Activated naive CD8-positive, alpha-beta T cell treated with anti-CD3 and anti-CD28 coated beads, Interleukin-2, amount 50 U/mL, for 24 hours (primary cell): ENCODE results near the gene SYNDIG1.

Experiments used
- ATAC-seq: fragments of 150-1000 bp; cut with Tn5 transposase; one replicate; pipeline ENCODE4 v1.10.0; 2021
- DNase-seq: peaks from one replicate; pipeline ENCODE4 v3.0.0; 2021
- H3K27ac Mint-ChIP-seq: one replicate; pipeline ENCODE4 v1.8.0; 2021; ENCODE audit warnings: mild to moderate bottlenecking, mixed read lengths
- H3K27me3 Mint-ChIP-seq: one replicate; pipeline ENCODE4 v1.8.0; 2021; ENCODE audit warnings: mixed read lengths
- H3K36me3 Mint-ChIP-seq: one replicate; pipeline ENCODE4 v1.8.0; 2021; ENCODE audit warnings: low read depth, mixed read lengths
- H3K4me1 Mint-ChIP-seq: one replicate; pipeline ENCODE4 v1.8.0; 2021; ENCODE audit warnings: mixed read lengths
- H3K4me3 Mint-ChIP-seq: one replicate; pipeline ENCODE4 v1.8.0; 2021; ENCODE audit warnings: mild to moderate bottlenecking, moderate library complexity, mixed read lengths
- H3K9me3 Mint-ChIP-seq: one replicate; pipeline ENCODE4 v1.8.0; 2021; ENCODE audit warnings: mixed read lengths

SYNDIG1 gene

DNA sequence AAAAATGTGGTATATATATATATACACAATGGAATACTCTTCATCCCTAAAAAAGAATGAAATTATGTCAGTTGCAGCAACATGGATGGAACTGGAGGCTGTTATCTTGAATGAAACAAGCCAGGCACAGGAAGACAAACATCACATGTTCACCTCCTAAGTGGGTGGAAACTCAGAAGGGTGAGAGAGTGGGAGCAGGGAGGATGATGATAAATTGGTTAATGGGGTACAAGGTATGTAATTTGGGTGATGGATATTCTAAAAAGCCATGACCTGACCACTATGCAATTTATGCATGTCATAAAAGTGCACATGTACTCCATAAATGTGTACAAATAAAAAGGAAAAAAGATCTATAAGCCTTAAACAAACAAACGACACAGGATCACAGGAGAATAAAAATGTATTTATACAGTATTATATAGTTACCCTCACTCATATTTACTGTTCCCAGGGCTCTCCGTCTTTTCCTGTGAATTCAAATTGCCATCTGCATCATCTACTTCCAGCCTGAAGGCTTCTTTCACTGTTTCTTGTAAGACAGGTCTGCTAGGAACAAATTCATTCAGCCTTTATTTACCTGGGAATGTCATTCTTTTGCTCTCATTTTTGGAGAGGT, 89.8 kb downstream of the SYNDIG1 start:
- H3K27me3 Mint-ChIP-seq = peaks cover 3% of the 10 kb centered on the region

DNA sequence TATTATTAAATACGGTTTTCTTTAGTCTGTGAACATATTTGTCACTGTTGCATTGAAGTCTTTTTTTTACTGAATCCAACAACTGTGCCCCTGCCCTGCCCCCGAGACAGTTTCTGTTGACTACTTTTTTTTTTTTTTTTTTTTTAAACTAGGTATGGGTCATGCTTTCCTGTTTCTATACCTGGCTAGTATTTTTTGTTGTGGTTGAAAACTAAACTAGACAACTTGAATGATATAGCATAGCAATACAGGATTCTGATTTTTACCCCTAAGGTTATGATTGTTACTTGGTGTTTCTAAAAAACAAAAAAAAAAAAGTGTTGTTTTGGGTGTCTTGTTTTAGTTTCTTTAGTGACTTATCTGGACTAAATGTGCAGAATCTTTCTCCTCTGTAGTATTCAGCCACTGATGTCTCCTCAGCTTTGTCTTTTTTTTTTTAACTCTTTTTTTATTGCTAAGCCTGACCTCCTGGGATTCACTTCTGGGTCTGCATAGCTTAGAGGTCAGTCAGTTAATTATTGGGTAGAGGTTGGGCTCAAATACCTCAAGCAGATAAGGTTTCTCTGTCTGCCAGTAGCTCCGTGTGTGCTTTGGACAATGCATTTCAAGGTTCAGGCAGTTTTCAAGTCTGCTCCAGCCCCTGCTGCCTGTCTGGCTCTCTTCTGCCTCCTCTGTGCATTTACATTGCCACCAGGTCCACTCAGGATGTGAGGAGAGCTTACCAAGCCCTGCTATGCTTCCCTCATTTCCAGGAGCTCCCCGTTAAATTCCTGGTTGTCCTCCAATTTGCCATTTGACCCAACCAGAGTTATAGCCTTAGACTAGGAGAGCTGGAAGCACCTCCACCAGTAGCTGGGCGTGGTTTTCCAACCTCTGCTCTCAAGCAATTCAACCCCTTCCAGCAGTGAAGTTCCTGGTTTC, 91.4 kb downstream of the SYNDIG1 start:
- Mint-ChIP-seq H3K27ac (no peak overlapping the region), H3K9me3 (peaks cover 19% of the 10 kb centered on the region), H3K27me3 (peaks cover 6% of the 10 kb centered on the region), H3K36me3 (no peaks in the 10 kb centered on the region), H3K4me1 (no peaks in the 10 kb centered on the region), H3K4me3 (no peak overlapping the region)
- DNase-seq = no peak
- ATAC-seq = no peak

More for the DNA sequence above, 89.8 kb downstream of the SYNDIG1 start:
- Mint-ChIP-seq H3K4me1 (no peaks in the 10 kb centered on the region), H3K4me3 (no peak overlapping the region), H3K9me3 (peaks cover 12% of the 10 kb centered on the region), H3K36me3 (no peaks in the 10 kb centered on the region), H3K27ac (no peak overlapping the region)
- no peak for DNase-seq
- no peak for ATAC-seq

DNA sequence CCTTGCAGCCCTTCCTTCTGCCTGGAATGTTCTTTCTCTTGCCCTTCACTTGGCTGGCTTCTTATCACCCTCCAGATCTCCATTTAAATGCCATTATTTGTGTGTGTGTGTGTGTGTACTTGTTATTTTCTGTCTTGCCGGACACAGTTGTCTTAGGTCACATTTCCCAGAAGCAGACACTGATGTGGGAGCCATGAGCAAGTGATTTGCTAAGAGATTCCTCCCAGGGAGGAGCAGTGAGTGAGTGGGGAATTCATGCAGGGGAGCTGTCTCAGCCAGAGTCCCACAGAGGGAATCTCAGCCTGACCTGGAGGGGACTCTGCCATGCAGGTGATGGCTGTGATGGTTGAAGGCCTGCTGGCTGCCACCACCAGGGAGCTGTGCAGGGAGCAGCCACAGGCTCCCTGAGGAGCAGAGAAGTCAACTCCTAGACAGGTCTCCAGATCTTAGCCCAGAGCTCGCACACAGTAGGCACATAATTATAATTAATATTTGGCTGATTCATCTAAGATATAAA, 96.5 kb downstream of the SYNDIG1 start:
- no peak for ATAC-seq
- H3K27me3 Mint-ChIP-seq = peaks cover 3% of the 10 kb centered on the region
- no peak overlapping the region for H3K27ac Mint-ChIP-seq
- DNase-seq = no peak
- H3K4me1 Mint-ChIP-seq = no peaks in the 10 kb centered on the region
- peaks cover 19% of the 10 kb centered on the region for H3K9me3 Mint-ChIP-seq
- no peaks in the 10 kb centered on the region for H3K36me3 Mint-ChIP-seq
- H3K4me3 Mint-ChIP-seq = no peak overlapping the region

- no peaks in the 10 kb centered on the region for H3K36me3 Mint-ChIP-seq
- no peak for ATAC-seq
These were observed 97.2 kb downstream of the SYNDIG1 start for GRCh38 chr20:24566656-24567055.

DNA sequence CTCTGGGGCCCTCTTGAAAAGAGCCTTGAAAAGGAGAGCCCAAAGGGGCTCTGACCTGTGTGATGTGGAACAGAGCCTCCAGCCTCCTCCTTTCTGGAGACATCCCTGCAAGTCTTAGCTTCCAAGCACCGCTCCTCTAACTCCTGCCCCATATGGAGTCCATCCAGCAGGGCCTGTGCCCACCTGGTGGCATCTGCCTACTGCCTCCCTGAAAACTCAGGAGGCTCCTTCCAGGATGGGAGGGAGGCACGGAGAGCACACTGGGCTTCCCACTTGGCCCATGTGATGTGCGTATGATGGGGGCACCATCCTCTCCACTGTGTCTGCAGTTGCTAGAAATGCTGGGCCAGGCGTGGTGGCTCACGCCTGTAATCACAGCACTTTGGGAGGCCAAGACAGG, 98.1 kb downstream of the SYNDIG1 start:
- no peak for ATAC-seq
- Mint-ChIP-seq H3K9me3 (peaks cover 19% of the 10 kb centered on the region), H3K4me3 (no peak overlapping the region), H3K4me1 (no peaks in the 10 kb centered on the region), H3K27me3 (peaks cover 3% of the 10 kb centered on the region), H3K36me3 (no peaks in the 10 kb centered on the region), H3K27ac (no peak overlapping the region)
- DNase-seq = no peak

More at GRCh38 chr20:24566656-24567055, 97.2 kb downstream of the SYNDIG1 start:
- H3K4me1 Mint-ChIP-seq = no peaks in the 10 kb centered on the region
- H3K9me3 Mint-ChIP-seq = peaks cover 19% of the 10 kb centered on the region
- DNase-seq = no peak
- peaks cover 3% of the 10 kb centered on the region for H3K27me3 Mint-ChIP-seq
- H3K4me3 Mint-ChIP-seq = no peak overlapping the region
- no peak overlapping the region for H3K27ac Mint-ChIP-seq

DNA sequence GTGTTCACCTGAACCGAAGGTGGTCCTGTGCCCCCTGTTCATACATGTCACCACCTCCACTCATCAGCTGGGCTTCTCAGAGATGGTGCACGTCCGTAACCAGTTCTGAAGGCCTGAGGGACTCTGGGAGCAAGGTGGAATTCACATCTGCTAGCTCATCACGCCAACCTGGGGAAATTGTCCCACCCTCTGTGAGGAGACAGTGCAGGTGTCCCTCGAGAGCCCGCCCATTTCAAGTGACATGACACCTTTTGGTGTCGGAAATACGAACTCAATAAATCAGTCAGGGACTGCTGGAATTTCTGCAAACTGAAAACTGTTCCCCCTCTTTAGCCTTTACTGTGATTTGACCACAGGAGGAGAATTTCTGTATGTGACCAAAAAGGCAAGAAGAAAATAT, 99.4 kb downstream of the SYNDIG1 start:
- ATAC-seq = no peak
- H3K4me3 Mint-ChIP-seq = no peak overlapping the region
- no peaks in the 10 kb centered on the region for H3K4me1 Mint-ChIP-seq
- H3K36me3 Mint-ChIP-seq = no peaks in the 10 kb centered on the region
- H3K9me3 Mint-ChIP-seq = peaks cover 12% of the 10 kb centered on the region
- DNase-seq = no peak
- H3K27ac Mint-ChIP-seq = no peak overlapping the region
- H3K27me3 Mint-ChIP-seq = peaks cover 3% of the 10 kb centered on the region

GRCh38 chr20:24571159-24571558, 101.7 kb downstream of the SYNDIG1 start:
- ATAC-seq (no peak), DNase-seq (no peak)
- Mint-ChIP-seq H3K27ac (no peak overlapping the region), H3K4me1 (no peaks in the 10 kb centered on the region), H3K9me3 (no peaks in the 10 kb centered on the region), H3K27me3 (peaks cover under 1% of the 10 kb centered on the region), H3K4me3 (no peak overlapping the region), H3K36me3 (no peaks in the 10 kb centered on the region)

DNA sequence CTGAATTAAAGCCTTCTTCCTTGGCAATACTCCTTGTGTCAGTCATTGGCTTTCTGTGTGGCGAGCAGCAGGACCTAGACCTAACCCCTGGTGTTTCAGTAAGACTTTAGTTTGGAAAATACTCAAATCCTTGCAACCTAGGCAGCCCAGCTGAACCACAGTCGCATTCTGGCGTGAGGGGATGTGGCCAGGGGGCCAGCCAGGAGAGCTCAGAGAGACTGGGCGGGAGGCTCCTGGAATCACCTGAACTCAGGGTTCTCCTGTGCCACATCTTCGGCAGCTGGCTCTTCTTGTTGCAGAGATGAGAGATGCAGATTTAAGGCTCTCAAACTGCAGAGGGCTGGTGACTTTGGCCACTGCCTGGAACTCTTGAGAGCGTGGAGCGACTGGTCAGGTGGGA, 102.7 kb downstream of the SYNDIG1 start:
- H3K27me3 Mint-ChIP-seq = peaks cover 2% of the 10 kb centered on the region
- H3K27ac Mint-ChIP-seq = no peak overlapping the region

DNA sequence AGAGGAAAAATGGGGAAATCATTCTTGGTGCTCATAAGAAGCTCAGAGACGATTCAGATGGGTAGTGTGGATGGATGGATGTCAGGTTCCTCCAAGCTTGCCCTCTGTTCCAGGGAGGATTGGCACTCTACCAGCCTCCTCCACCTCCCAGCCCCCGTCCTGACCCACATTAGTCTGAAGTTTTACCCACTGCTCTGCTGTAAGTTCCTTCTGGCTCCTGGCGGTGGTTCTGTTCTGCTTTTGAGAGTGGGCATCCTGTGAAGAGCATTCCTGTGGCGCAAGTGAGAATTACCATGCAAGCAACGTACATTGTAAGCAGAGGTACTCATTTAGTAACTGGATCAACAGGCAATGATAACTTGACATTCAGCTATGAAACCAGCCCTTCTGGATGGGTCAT, 103.4 kb downstream of the SYNDIG1 start:
- Mint-ChIP-seq H3K4me3 (no peak overlapping the region), H3K9me3 (no peaks in the 10 kb centered on the region), H3K4me1 (no peaks in the 10 kb centered on the region), H3K27ac (no peak overlapping the region), H3K27me3 (peaks cover 2% of the 10 kb centered on the region), H3K36me3 (no peaks in the 10 kb centered on the region)
- ATAC-seq (no peak), DNase-seq (no peak)

More for the DNA sequence above, 102.7 kb downstream of the SYNDIG1 start:
- H3K4me3 Mint-ChIP-seq = no peak overlapping the region
- H3K9me3 Mint-ChIP-seq = no peaks in the 10 kb centered on the region
- DNase-seq (no peak), ATAC-seq (no peak)
- no peaks in the 10 kb centered on the region for H3K4me1 Mint-ChIP-seq
- no peaks in the 10 kb centered on the region for H3K36me3 Mint-ChIP-seq

DNA sequence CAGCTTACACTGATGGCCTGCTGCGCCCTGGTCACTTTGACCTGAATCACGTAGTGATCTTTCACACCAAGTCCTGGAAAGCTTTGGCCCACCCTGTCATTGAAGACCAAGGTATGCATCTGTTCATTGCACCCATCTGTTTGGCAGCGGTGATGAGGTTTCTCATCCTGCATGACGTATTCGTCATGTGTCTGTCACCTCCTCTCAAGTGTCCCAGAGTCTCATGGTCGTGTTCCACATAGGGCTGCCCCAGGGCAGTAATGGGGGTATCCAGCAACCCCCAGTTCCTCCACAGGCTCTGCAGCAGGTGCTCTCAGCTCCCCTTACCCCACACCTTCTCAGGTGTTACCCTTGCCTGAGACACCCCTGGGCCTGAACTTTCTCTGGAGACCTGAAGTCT, 104.1 kb downstream of the SYNDIG1 start:
- Mint-ChIP-seq H3K36me3 (no peaks in the 10 kb centered on the region), H3K27me3 (peaks cover 2% of the 10 kb centered on the region), H3K4me1 (no peaks in the 10 kb centered on the region), H3K9me3 (no peaks in the 10 kb centered on the region), H3K4me3 (no peak overlapping the region), H3K27ac (no peak overlapping the region)
- DNase-seq (no peak), ATAC-seq (no peak)

GRCh38 chr20:24574307-24574706, 104.9 kb downstream of the SYNDIG1 start:
- H3K27me3 Mint-ChIP-seq = peaks cover 2% of the 10 kb centered on the region
- no peaks in the 10 kb centered on the region for H3K36me3 Mint-ChIP-seq
- no peak overlapping the region for H3K4me3 Mint-ChIP-seq
- H3K4me1 Mint-ChIP-seq = no peaks in the 10 kb centered on the region
- H3K9me3 Mint-ChIP-seq = no peaks in the 10 kb centered on the region
- no peak for ATAC-seq
- no peak overlapping the region for H3K27ac Mint-ChIP-seq
- no peak for DNase-seq

DNA sequence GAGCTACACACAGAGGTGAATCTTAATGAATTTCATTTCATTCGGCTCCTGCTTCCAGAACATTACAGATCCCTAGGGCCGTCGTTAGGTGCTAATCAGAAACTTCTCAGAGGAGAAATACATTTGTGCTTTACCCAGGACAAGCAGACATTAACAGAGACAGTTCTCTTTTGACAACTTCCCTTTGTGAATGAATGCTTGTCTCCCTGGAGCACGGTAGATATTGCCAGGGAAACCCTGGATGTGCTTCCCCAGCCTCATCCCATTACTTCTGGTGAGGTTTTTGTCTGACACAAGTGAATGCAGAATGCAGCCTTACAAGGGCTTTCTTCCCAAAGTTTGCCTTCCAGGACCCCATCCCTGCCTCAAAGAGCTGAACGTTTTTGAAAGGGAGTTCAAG, 105.4 kb downstream of the SYNDIG1 start:
- H3K9me3 Mint-ChIP-seq = no peaks in the 10 kb centered on the region
- ATAC-seq = no peak
- peaks cover 2% of the 10 kb centered on the region for H3K27me3 Mint-ChIP-seq
- no peaks in the 10 kb centered on the region for H3K4me1 Mint-ChIP-seq
- H3K36me3 Mint-ChIP-seq = no peaks in the 10 kb centered on the region
- no peak overlapping the region for H3K27ac Mint-ChIP-seq
- no peak overlapping the region for H3K4me3 Mint-ChIP-seq
- no peak for DNase-seq

GRCh38 chr20:24575811-24576210, 106.4 kb downstream of the SYNDIG1 start:
- H3K27me3 Mint-ChIP-seq = peaks cover 2% of the 10 kb centered on the region
- no peak for ATAC-seq
- no peak overlapping the region for H3K4me3 Mint-ChIP-seq

GRCh38 chr20:24576447-24576846, 107.0 kb downstream of the SYNDIG1 start:
- no peak overlapping the region for H3K4me3 Mint-ChIP-seq
- DNase-seq = no peak
- H3K27me3 Mint-ChIP-seq = peaks cover 2% of the 10 kb centered on the region
- H3K36me3 Mint-ChIP-seq = no peaks in the 10 kb centered on the region
- no peak overlapping the region for H3K27ac Mint-ChIP-seq
- no peaks in the 10 kb centered on the region for H3K9me3 Mint-ChIP-seq
- H3K4me1 Mint-ChIP-seq = no peaks in the 10 kb centered on the region
- no peak for ATAC-seq

More at GRCh38 chr20:24575811-24576210, 106.4 kb downstream of the SYNDIG1 start:
- Mint-ChIP-seq H3K27ac (no peak overlapping the region), H3K4me1 (no peaks in the 10 kb centered on the region), H3K9me3 (no peaks in the 10 kb centered on the region), H3K36me3 (no peaks in the 10 kb centered on the region)
- DNase-seq = no peak
